Activated T-cell treated with anti-CD3 and anti-CD28 coated beads, Interleukin-2, amount 50 U/mL, for 72 hours (primary cell): ENCODE measurements around the gene KLF5. TPM values are rescaled to one million over a fixed set of nuclear protein-coding genes. Genes with fewer than 3 reads are reported as not detected.

Experiments used
- ATAC-seq, 2 donors: fragments of 150-1000 bp; cut with Tn5 transposase; replicated peaks in 1 of 2; 2 replicates each; pipeline ENCODE4 v1.10.0; 2021; ENCODE audit warnings: moderate library complexity in 2 of 2, mild to moderate bottlenecking in 1 of 2
- DNase-seq, 2 donors: peaks; one replicate each; pipeline ENCODE4 v3.0.0; 2021 to 2022; ENCODE audit warnings: mixed read lengths in 1 of 2
- H3K27ac Mint-ChIP-seq: one replicate; pipeline ENCODE4 v1.8.0; 2022; ENCODE audit warnings: mild to moderate bottlenecking, moderate library complexity, mixed read lengths
- H3K27me3 Mint-ChIP-seq: one replicate; pipeline ENCODE4 v1.8.0; 2022; ENCODE audit warnings: low read depth, mixed read lengths
- H3K36me3 Mint-ChIP-seq, 2 donors: one replicate each; pipeline ENCODE4 v1.8.0; 2022; ENCODE audit warnings: mixed read lengths in 2 of 2, mild to moderate bottlenecking in 1 of 2; ENCODE audit not compliant: insufficient read depth in 2 of 2
- H3K4me1 Mint-ChIP-seq: one replicate; pipeline ENCODE4 v1.8.0; 2022; ENCODE audit warnings: low read depth, mixed read lengths
- H3K4me3 Mint-ChIP-seq, 2 donors: one replicate each; pipeline ENCODE4 v1.8.0; 2022; ENCODE audit warnings: mild to moderate bottlenecking in 2 of 2, mixed read lengths in 2 of 2, moderate library complexity in 2 of 2
- H3K9me3 Mint-ChIP-seq, 2 donors: one replicate each; pipeline ENCODE4 v1.8.0; 2022; ENCODE audit warnings: mixed read lengths in 2 of 2
- total RNA-seq, 2 donors: library from RNA; stranded (reverse); gene quantifications; one replicate each; pipeline ENCODE4 v1.2.3, GENCODE V29; 2022

Gene KLF5
- total RNA-seq = 1 to 10 TPM; 3.2 to 3.7 TPM

GRCh38 chr13:73058736-73059459, at the start of gene KLF5:
TSS of gene KLF5 (plus strand) at chr13:73059005. CDS start at chr13:73059328, 323 bp downstream.
- peaks cover 45% of the 10 kb centered on the region for H3K27me3 Mint-ChIP-seq
- DNase-seq = peak; percentile 97 to 98
- H3K27ac Mint-ChIP-seq = no peak within 1 kb of the TSS
- H3K4me1 Mint-ChIP-seq = peaks cover 19% of the 10 kb centered on the region
- peak within 1 kb of the TSS; percentile 89 to 93 for H3K4me3 Mint-ChIP-seq
- H3K9me3 Mint-ChIP-seq = no peaks in the 10 kb centered on the region
- peaks cover 0 to 2% of the 10 kb centered on the region in 2 donors for H3K36me3 Mint-ChIP-seq
- ATAC-seq = peak; percentile 97 to 98

DNA sequence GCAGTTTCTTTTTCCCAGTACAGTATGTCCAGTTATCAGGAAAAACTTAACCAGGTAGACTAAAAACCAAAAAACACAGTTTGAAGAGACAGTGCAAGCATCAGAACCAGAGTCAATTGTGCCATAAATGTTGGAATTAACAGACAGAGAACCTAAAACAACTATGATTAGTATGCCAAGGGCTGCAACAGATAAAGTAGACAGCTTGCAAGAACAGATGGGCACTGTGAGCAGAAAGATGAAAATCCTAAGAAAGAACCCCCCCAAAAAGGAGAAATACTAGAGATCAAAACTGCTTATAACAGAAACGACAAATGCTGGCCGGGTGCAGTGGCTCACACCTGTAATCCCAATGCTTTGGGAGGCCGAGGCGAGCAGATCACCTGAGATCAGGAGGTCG, 47.1 kb upstream of the KLF5 start:
- Mint-ChIP-seq H3K4me3 (no peak overlapping the region), H3K9me3 (no peaks in the 10 kb centered on the region), H3K27ac (no peak overlapping the region), H3K27me3 (no peaks in the 10 kb centered on the region), H3K36me3 (peaks cover 1 to 12% of the 10 kb centered on the region in 2 donors), H3K4me1 (no peaks in the 10 kb centered on the region)
- no peak for DNase-seq
- ATAC-seq = no peak

- Mint-ChIP-seq H3K27ac (no peak overlapping the region), H3K9me3 (no peaks in the 10 kb centered on the region), H3K36me3 (peaks cover 0 to 10% of the 10 kb centered on the region in 2 donors), H3K4me1 (no peaks in the 10 kb centered on the region), H3K27me3 (no peaks in the 10 kb centered on the region), H3K4me3 (no peak overlapping the region)
- no peak for ATAC-seq
- no peak for DNase-seq
Observed at GRCh38 chr13:73015805-73016204, 43.0 kb upstream of the KLF5 start.

- no peak overlapping the region for H3K27ac Mint-ChIP-seq
- no peak overlapping the region for H3K4me3 Mint-ChIP-seq
- no peak for DNase-seq
- no peaks in the 10 kb centered on the region for H3K9me3 Mint-ChIP-seq
- no peaks in the 10 kb centered on the region for H3K4me1 Mint-ChIP-seq
- H3K27me3 Mint-ChIP-seq = no peaks in the 10 kb centered on the region
- ATAC-seq = no peak
- peaks cover 0 to 5% of the 10 kb centered on the region in 2 donors for H3K36me3 Mint-ChIP-seq
Observed at GRCh38 chr13:73018336-73018735, 40.5 kb upstream of the KLF5 start.

- DNase-seq (no peak), ATAC-seq (peak; percentile 75 to 76)
- no peaks in the 10 kb centered on the region for H3K9me3 Mint-ChIP-seq
- no peak overlapping the region for H3K4me3 Mint-ChIP-seq
- peak overlapping the region; percentile 75 for H3K27ac Mint-ChIP-seq
- H3K4me1 Mint-ChIP-seq = peaks cover 7% of the 10 kb centered on the region
- H3K36me3 Mint-ChIP-seq = peaks cover 0 to 2% of the 10 kb centered on the region in 2 donors
- H3K27me3 Mint-ChIP-seq = no peaks in the 10 kb centered on the region
Observed at GRCh38 chr13:73025217-73026012, 33.4 kb upstream of the KLF5 start.

- H3K4me1 Mint-ChIP-seq = no peaks in the 10 kb centered on the region
- H3K4me3 Mint-ChIP-seq = no peak overlapping the region
- ATAC-seq (no peak), DNase-seq (no peak)
- no peak overlapping the region for H3K27ac Mint-ChIP-seq
- H3K9me3 Mint-ChIP-seq = no peaks in the 10 kb centered on the region
- H3K27me3 Mint-ChIP-seq = no peaks in the 10 kb centered on the region
- H3K36me3 Mint-ChIP-seq = no peaks in the 10 kb centered on the region
Observed at GRCh38 chr13:73034901-73035300, 23.9 kb upstream of the KLF5 start.

DNA sequence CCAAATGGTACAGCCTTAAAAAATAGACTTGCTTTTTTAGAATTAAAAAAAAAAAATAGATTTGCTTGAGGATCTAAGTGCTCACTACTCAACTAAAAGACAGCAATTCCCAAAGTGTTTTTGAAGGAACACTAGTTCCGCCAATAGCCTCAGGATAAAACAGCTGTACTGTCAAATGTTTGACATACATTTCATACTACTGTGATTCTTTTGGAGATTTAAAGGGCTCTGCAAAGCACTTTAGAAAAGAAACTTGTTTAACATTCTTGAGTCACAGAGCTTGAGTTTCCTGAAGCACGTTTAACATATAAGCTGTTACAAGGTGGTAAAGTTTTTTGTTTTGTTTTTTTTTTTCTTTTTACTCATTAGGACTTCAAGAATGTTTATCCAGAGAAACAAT, 23.1 kb upstream of the KLF5 start:
- Mint-ChIP-seq H3K4me1 (no peaks in the 10 kb centered on the region), H3K27ac (no peak overlapping the region), H3K27me3 (no peaks in the 10 kb centered on the region), H3K9me3 (no peaks in the 10 kb centered on the region), H3K36me3 (no peaks in the 10 kb centered on the region), H3K4me3 (no peak overlapping the region)
- ATAC-seq (no peak), DNase-seq (no peak)

DNA sequence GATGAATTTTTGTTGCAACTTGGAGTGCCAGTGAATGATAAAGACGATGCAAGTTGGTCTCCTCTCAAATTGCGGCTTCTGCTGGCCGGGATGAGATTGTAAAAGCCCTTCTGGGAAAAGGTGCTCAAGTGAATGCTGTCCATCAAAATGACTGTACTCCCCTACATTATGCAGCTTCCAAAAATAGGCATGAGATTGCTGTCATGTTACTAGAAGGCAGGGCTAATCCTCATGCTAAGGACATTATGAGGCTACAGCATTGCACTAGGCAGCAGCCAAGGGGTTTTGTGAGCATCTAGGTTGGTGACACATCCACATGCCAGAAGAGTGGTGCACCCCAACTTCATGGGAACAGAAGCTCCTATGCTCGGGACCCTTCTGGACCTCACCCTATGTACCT, 22.2 kb upstream of the KLF5 start:
- Mint-ChIP-seq H3K4me3 (no peak overlapping the region), H3K4me1 (no peaks in the 10 kb centered on the region), H3K9me3 (no peaks in the 10 kb centered on the region), H3K27me3 (no peaks in the 10 kb centered on the region), H3K36me3 (no peaks in the 10 kb centered on the region), H3K27ac (no peak overlapping the region)
- no peak for ATAC-seq
- DNase-seq = no peak

GRCh38 chr13:73038064-73038463, 20.7 kb upstream of the KLF5 start:
- H3K27me3 Mint-ChIP-seq = no peaks in the 10 kb centered on the region
- ATAC-seq (no peak), DNase-seq (no peak)
- H3K36me3 Mint-ChIP-seq = no peaks in the 10 kb centered on the region
- no peaks in the 10 kb centered on the region for H3K4me1 Mint-ChIP-seq
- H3K4me3 Mint-ChIP-seq = no peak overlapping the region
- no peak overlapping the region for H3K27ac Mint-ChIP-seq
- H3K9me3 Mint-ChIP-seq = no peaks in the 10 kb centered on the region

- no peaks in the 10 kb centered on the region for H3K4me1 Mint-ChIP-seq
- no peaks in the 10 kb centered on the region for H3K27me3 Mint-ChIP-seq
- no peak overlapping the region for H3K4me3 Mint-ChIP-seq
- DNase-seq (no peak), ATAC-seq (no peak)
- H3K36me3 Mint-ChIP-seq = no peaks in the 10 kb centered on the region
- H3K27ac Mint-ChIP-seq = no peak overlapping the region
- no peaks in the 10 kb centered on the region for H3K9me3 Mint-ChIP-seq
Observed at GRCh38 chr13:73039201-73040108, 19.4 kb upstream of the KLF5 start.

DNA sequence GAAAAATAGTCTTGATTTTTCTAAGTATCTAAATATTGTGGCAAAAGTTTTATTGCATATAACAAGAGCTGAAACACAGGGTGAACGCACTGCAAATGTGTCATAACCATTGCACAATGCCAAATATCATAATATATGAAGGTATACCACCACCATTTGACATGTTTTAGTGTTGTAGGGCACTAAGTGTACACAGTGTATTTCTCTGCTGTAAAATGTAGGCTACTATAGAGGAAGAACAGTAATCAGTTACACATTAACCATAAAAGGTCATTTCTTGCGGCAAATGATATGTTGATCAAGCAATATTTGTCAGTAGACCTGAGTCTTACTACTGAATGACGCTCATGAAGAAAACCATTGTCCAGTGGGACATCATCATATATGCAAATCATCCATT, 18.3 kb upstream of the KLF5 start:
- no peaks in the 10 kb centered on the region for H3K36me3 Mint-ChIP-seq

GRCh38 chr13:73040968-73041596, 17.7 kb upstream of the KLF5 start:
- Mint-ChIP-seq H3K4me1 (no peaks in the 10 kb centered on the region), H3K27ac (no peak overlapping the region), H3K4me3 (no peak overlapping the region), H3K27me3 (no peaks in the 10 kb centered on the region), H3K9me3 (no peaks in the 10 kb centered on the region), H3K36me3 (no peaks in the 10 kb centered on the region)
- DNase-seq (no peak), ATAC-seq (no peak)

More for the DNA sequence above, 18.3 kb upstream of the KLF5 start:
- Mint-ChIP-seq H3K4me3 (no peak overlapping the region), H3K27ac (no peak overlapping the region), H3K4me1 (no peaks in the 10 kb centered on the region), H3K27me3 (no peaks in the 10 kb centered on the region), H3K9me3 (no peaks in the 10 kb centered on the region)
- DNase-seq (no peak), ATAC-seq (no peak)
